ENCODE measurements around the gene LHX5.

The LHX5 gene

GRCh38 chr12:113485330-113485729 is 13.7 kb upstream of the LHX5 start:
- no CpG with 5 or more reads among the region's 2 CpGs for WGBS, 2 donors (ENCODE audit: extremely low coverage in 2 of 2, insufficient read length in 2 of 2, insufficient replicate concordance in 1 of 2)

DNA sequence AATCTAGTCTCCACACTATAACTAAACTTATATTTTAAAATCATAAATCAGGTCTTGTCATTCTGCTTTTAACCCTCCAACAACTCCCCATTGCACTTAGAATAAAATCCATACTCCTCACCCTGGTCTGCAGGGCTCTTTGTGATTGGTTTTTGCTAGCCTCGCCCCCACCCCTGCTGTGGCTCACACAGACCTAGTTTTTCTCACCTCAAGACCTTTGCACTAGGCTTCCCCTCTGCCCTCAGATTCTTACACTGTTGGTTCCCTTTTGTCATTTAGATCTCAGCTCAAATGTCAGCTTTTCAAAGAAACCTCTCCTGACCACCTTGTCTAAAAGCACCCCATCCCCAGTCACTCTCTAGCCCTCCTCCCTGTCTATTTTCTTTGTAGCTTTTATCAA is 10.7 kb upstream of the LHX5 start:
- no peak overlapping the region for H2BK12ac ChIP-seq (ENCODE audit: low read length)
- no peak overlapping the region for H3K27ac ChIP-seq (replicated peaks; ENCODE audit: low read length)
- no peak overlapping the region for H3K4me2 ChIP-seq (ENCODE audit: insufficient read depth, low read length, poor library complexity, severe bottlenecking)
- no peak overlapping the region for H3K4me3 ChIP-seq (ENCODE audit: low read length in 2 of 2)
- H3K23ac ChIP-seq (ENCODE audit: low read depth, low read length, poor library complexity) = no peak overlapping the region
- no peak overlapping the region for H2BK15ac ChIP-seq (ENCODE audit: low read length)
- H4K8ac ChIP-seq (ENCODE audit: low read depth, low read length) = no peak overlapping the region
- no peaks in the 10 kb centered on the region for H3K36me3 ChIP-seq (replicated peaks in 1 of 2; ENCODE audit: control insufficient read depth in 2 of 2, insufficient read depth in 2 of 2, low read length in 2 of 2)
- no CpG with 5 or more reads among the region's 1 CpG for WGBS, 2 donors (ENCODE audit: extremely low coverage in 2 of 2, insufficient read length in 2 of 2, insufficient replicate concordance in 1 of 2)
- no peak overlapping the region for H4K91ac ChIP-seq (ENCODE audit: low read depth, low read length, poor library complexity)
- H3K4me1 ChIP-seq (ENCODE audit: control insufficient read depth in 2 of 2, insufficient read depth in 1 of 2, low read depth in 1 of 2, low read length in 2 of 2) = peaks cover 2 to 31% of the 10 kb centered on the region in 2 donors
- H2BK5ac ChIP-seq (ENCODE audit: low read length) = no peak overlapping the region
- H3K4ac ChIP-seq (ENCODE audit: low read length) = no peak overlapping the region
- no peak overlapping the region for H3K18ac ChIP-seq (ENCODE audit: low read length)
- no peak overlapping the region for H2AFZ ChIP-seq (ENCODE audit: low read length)
- no peak for DNase-seq (ENCODE audit: low spot score)
- no peak overlapping the region for H2AK5ac ChIP-seq (ENCODE audit: low read depth, low read length)
- no peak overlapping the region for H3K14ac ChIP-seq (ENCODE audit: low read length)
- H3K79me1 ChIP-seq (ENCODE audit: low read depth, low read length) = no peaks in the 10 kb centered on the region
- H3K9me3 ChIP-seq (replicated peaks in 1 of 2; ENCODE audit: control insufficient read depth in 2 of 2, insufficient read depth in 1 of 2, low read depth in 1 of 2, low read length in 2 of 2) = no peaks in the 10 kb centered on the region
- H3K27me3 ChIP-seq (ENCODE audit: control insufficient read depth in 3 of 3, insufficient read depth in 3 of 3, low read depth in 1 of 3, low read length in 3 of 3) = peaks cover 4 to 97% (median 28%) of the 10 kb centered on the region in 3 experiments
- no peak overlapping the region for H3K9ac ChIP-seq (ENCODE audit: low read depth, low read length, poor library complexity)
- H2BK120ac ChIP-seq (ENCODE audit: low read depth, low read length) = no peak overlapping the region

More at GRCh38 chr12:113485330-113485729, 13.7 kb upstream of the LHX5 start:
- Histone ChIP-seq H3K4me3 (ENCODE audit: low read length in 2 of 2) (no peak overlapping the region), H2BK12ac (ENCODE audit: low read length) (no peak overlapping the region), H2AK5ac (ENCODE audit: low read depth, low read length) (no peak overlapping the region), H2BK5ac (ENCODE audit: low read length) (no peak overlapping the region), H3K18ac (ENCODE audit: low read length) (no peak overlapping the region), H3K36me3 (replicated peaks in 1 of 2; ENCODE audit: control insufficient read depth in 2 of 2, insufficient read depth in 2 of 2, low read length in 2 of 2) (no peaks in the 10 kb centered on the region), H3K4me2 (ENCODE audit: insufficient read depth, low read length, poor library complexity, severe bottlenecking) (no peak overlapping the region), H3K9me3 (replicated peaks in 1 of 2; ENCODE audit: control insufficient read depth in 2 of 2, insufficient read depth in 1 of 2, low read depth in 1 of 2, low read length in 2 of 2) (no peaks in the 10 kb centered on the region), H3K4ac (ENCODE audit: low read length) (no peak overlapping the region), H2BK120ac (ENCODE audit: low read depth, low read length) (no peak overlapping the region), H3K27ac (replicated peaks; ENCODE audit: low read length) (no peak overlapping the region), H4K91ac (ENCODE audit: low read depth, low read length, poor library complexity) (no peak overlapping the region), H3K23ac (ENCODE audit: low read depth, low read length, poor library complexity) (no peak overlapping the region), H3K14ac (ENCODE audit: low read length) (no peak overlapping the region), H3K4me1 (ENCODE audit: control insufficient read depth in 2 of 2, insufficient read depth in 1 of 2, low read depth in 1 of 2, low read length in 2 of 2) (peaks cover 0 to 15% of the 10 kb centered on the region in 2 donors), H3K79me1 (ENCODE audit: low read depth, low read length) (no peaks in the 10 kb centered on the region), H2BK15ac (ENCODE audit: low read length) (no peak overlapping the region), H3K9ac (ENCODE audit: low read depth, low read length, poor library complexity) (no peak overlapping the region), H4K8ac (ENCODE audit: low read depth, low read length) (no peak overlapping the region), H2AFZ (ENCODE audit: low read length) (no peak overlapping the region), H3K27me3 (ENCODE audit: control insufficient read depth in 3 of 3, insufficient read depth in 3 of 3, low read depth in 1 of 3, low read length in 3 of 3) (peaks cover 0 to 80% (median 1%) of the 10 kb centered on the region in 3 experiments)
- DNase-seq (ENCODE audit: low spot score) = no peak

- no peak overlapping the region for H3K18ac ChIP-seq (ENCODE audit: low read length)
- no peak overlapping the region for H2BK120ac ChIP-seq (ENCODE audit: low read depth, low read length)
- no peak overlapping the region for H2AK5ac ChIP-seq (ENCODE audit: low read depth, low read length)
- no peak overlapping the region for H2BK5ac ChIP-seq (ENCODE audit: low read length)
- no peaks in the 10 kb centered on the region for H3K79me1 ChIP-seq (ENCODE audit: low read depth, low read length)
- H3K4me3 ChIP-seq (ENCODE audit: low read length in 2 of 2) = no peak overlapping the region
- no peak overlapping the region for H2AFZ ChIP-seq (ENCODE audit: low read length)
- no peak overlapping the region for H3K9ac ChIP-seq (ENCODE audit: low read depth, low read length, poor library complexity)
- H4K91ac ChIP-seq (ENCODE audit: low read depth, low read length, poor library complexity) = no peak overlapping the region
- no peak overlapping the region for H3K27ac ChIP-seq (replicated peaks; ENCODE audit: low read length)
- H3K23ac ChIP-seq (ENCODE audit: low read depth, low read length, poor library complexity) = no peak overlapping the region
- H3K36me3 ChIP-seq (replicated peaks in 1 of 2; ENCODE audit: control insufficient read depth in 2 of 2, insufficient read depth in 2 of 2, low read length in 2 of 2) = no peaks in the 10 kb centered on the region
- H2BK15ac ChIP-seq (ENCODE audit: low read length) = no peak overlapping the region
- H3K4ac ChIP-seq (ENCODE audit: low read length) = no peak overlapping the region
- no peak overlapping the region for H3K4me2 ChIP-seq (ENCODE audit: insufficient read depth, low read length, poor library complexity, severe bottlenecking)
- peaks cover 2 to 33% of the 10 kb centered on the region in 2 donors for H3K4me1 ChIP-seq (ENCODE audit: control insufficient read depth in 2 of 2, insufficient read depth in 1 of 2, low read depth in 1 of 2, low read length in 2 of 2)
- DNase-seq (ENCODE audit: low spot score) = no peak
- peaks cover 7 to 95% (median 42%) of the 10 kb centered on the region in 3 experiments for H3K27me3 ChIP-seq (ENCODE audit: control insufficient read depth in 3 of 3, insufficient read depth in 3 of 3, low read depth in 1 of 3, low read length in 3 of 3)
- H2BK12ac ChIP-seq (ENCODE audit: low read length) = no peak overlapping the region
- WGBS, 2 donors (ENCODE audit: extremely low coverage in 2 of 2, insufficient read length in 2 of 2, insufficient replicate concordance in 1 of 2) = no CpG with 5 or more reads among the region's 9 CpGs
- no peak overlapping the region for H4K8ac ChIP-seq (ENCODE audit: low read depth, low read length)
- no peaks in the 10 kb centered on the region for H3K9me3 ChIP-seq (replicated peaks in 1 of 2; ENCODE audit: control insufficient read depth in 2 of 2, insufficient read depth in 1 of 2, low read depth in 1 of 2, low read length in 2 of 2)
- H3K14ac ChIP-seq (ENCODE audit: low read length) = no peak overlapping the region
These were observed 8.8 kb upstream of the LHX5 start for GRCh38 chr12:113480336-113480971.

GRCh38 chr12:113479590-113480335 is 8.1 kb upstream of the LHX5 start:
- Histone ChIP-seq H2BK15ac (ENCODE audit: low read length) (no peak overlapping the region), H3K4me1 (ENCODE audit: control insufficient read depth in 2 of 2, insufficient read depth in 1 of 2, low read depth in 1 of 2, low read length in 2 of 2) (peaks cover 2 to 31% of the 10 kb centered on the region in 2 donors)

More at GRCh38 chr12:113479590-113480335, 8.1 kb upstream of the LHX5 start:
- peak overlapping the region; percentile 83 for H3K4me2 ChIP-seq (ENCODE audit: insufficient read depth, low read length, poor library complexity, severe bottlenecking)
- no peak overlapping the region for H2BK5ac ChIP-seq (ENCODE audit: low read length)
- no peak overlapping the region for H3K9ac ChIP-seq (ENCODE audit: low read depth, low read length, poor library complexity)
- peak overlapping the region in 1 of 2 donors; percentile 70 for H3K4me3 ChIP-seq (ENCODE audit: low read length in 2 of 2)
- H2BK120ac ChIP-seq (ENCODE audit: low read depth, low read length) = no peak overlapping the region
- no peaks in the 10 kb centered on the region for H3K9me3 ChIP-seq (replicated peaks in 1 of 2; ENCODE audit: control insufficient read depth in 2 of 2, insufficient read depth in 1 of 2, low read depth in 1 of 2, low read length in 2 of 2)
- no peak overlapping the region for H3K18ac ChIP-seq (ENCODE audit: low read length)
- no peak overlapping the region for H3K14ac ChIP-seq (ENCODE audit: low read length)
- no CpG with 5 or more reads among the region's 61 CpGs for WGBS, 2 donors (ENCODE audit: extremely low coverage in 2 of 2, insufficient read length in 2 of 2, insufficient replicate concordance in 1 of 2)
- no peak overlapping the region for H3K4ac ChIP-seq (ENCODE audit: low read length)
- H4K8ac ChIP-seq (ENCODE audit: low read depth, low read length) = no peak overlapping the region
- H3K79me1 ChIP-seq (ENCODE audit: low read depth, low read length) = no peaks in the 10 kb centered on the region
- no peak overlapping the region for H4K91ac ChIP-seq (ENCODE audit: low read depth, low read length, poor library complexity)
- H3K27ac ChIP-seq (replicated peaks; ENCODE audit: low read length) = no peak overlapping the region
- no peak overlapping the region for H3K23ac ChIP-seq (ENCODE audit: low read depth, low read length, poor library complexity)
- H2AFZ ChIP-seq (ENCODE audit: low read length) = no peak overlapping the region
- H3K27me3 ChIP-seq (ENCODE audit: control insufficient read depth in 3 of 3, insufficient read depth in 3 of 3, low read depth in 1 of 3, low read length in 3 of 3) = peaks cover 12 to 95% (median 49%) of the 10 kb centered on the region in 3 experiments
- H2BK12ac ChIP-seq (ENCODE audit: low read length) = no peak overlapping the region
- DNase-seq (ENCODE audit: low spot score) = peak; percentile 86
- no peaks in the 10 kb centered on the region for H3K36me3 ChIP-seq (replicated peaks in 1 of 2; ENCODE audit: control insufficient read depth in 2 of 2, insufficient read depth in 2 of 2, low read length in 2 of 2)
- H2AK5ac ChIP-seq (ENCODE audit: low read depth, low read length) = no peak overlapping the region
